HG03432 (cell line): ENCODE measurements around the gene ATN1.

Experiments used
- ATAC-seq: cut with Tn5 transposase; IDR thresholded peaks from one replicate; pipeline ENCODE4 v1.9.1; 2021; ENCODE audit warnings: mild to moderate bottlenecking, moderate library complexity; ENCODE audit not compliant: unreplicated experiment

The ATN1 gene

DNA sequence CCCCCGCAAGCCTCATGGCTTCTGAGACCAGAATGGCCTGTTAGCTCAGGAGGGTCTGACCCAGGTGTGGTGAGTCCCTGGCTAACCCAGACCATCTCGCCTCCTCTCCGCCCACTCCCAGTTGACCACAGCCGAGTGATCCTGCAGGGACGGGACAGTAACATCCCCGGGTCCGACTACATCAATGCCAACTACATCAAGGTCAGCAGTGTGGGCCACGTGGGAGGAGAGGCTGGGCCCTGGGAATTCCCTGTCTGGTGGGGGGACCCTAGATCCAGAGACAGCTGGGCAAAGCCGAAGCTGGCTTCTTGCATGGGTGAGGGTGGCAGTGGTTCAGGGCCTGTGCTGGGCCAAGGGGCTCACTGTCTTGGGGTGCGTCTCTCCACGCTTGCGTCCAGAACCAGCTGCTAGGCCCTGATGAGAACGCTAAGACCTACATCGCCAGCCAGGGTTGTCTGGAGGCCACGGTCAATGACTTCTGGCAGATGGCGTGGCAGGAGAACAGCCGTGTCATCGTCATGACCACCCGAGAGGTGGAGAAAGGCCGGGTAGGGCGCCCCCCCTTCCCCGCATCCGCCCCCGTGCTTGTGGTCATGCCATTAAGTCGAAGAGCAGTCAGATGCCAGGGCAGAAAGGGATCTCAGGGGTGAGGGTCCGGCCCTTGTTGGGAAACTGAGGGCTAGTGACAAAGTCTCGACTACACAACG is 28.4 kb downstream of the ATN1 start:
- ATAC-seq = no peak

DNA sequence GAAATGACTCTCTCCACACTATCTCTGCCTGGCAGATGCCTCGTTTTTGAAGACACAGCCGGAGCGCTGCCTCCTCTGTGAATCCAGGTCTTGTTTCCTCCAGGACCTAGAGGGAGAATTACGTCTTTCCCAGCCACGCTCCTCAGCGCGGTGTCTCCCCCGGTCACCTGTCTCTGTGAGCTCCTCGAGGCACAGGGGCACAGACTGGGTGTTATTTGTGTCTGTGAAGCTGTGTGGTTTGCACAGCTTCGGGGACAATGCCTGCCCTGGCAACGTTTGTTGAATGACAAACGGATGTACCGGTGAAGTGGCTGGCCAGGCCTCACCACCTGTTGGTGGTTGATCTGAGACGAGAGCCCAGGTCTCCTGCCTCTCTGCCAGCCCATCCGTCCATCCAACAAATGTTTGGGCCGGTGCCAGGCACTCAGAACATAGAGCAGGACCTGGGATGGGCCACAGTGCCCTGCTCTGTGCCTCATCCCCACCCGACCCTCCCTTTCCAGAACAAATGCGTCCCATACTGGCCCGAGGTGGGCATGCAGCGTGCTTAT is 29.5 kb downstream of the ATN1 start:
- ATAC-seq = no peak

DNA sequence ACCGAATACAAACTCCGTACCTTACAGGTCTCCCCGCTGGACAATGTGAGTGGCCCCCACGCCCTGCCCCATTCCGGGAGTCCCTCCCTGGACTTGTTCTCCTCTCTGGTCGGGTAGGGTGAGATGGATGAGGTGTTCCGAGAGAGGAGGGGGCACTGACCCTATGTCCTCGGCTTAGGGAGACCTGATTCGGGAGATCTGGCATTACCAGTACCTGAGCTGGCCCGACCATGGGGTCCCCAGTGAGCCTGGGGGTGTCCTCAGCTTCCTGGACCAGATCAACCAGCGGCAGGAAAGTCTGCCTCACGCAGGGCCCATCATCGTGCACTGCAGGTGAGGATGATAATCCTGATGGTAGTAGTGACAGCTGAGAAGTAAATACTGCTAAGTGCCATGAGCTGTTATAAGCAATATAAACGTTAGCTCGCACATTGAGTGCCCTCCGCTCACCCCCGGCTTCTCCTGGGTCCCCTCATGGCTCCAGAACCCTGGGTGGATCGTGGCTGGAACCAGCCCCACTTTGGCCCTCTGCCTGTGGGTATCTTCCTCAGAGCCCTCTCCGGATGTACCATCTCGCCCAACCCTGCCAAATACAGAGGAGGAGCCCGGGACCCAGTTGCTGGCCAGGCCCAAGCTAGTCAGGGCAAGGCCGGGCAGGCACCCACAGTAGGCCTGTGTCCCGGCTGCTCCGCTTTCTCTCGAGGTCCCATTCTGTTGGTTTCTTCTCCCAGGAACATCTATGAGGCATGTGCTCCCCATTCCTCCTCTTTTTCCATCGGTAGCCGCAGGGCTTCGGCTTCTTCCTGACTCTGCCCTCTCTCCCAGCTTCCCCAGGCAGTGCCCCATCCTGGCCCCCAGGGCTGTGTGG is 30.2 kb downstream of the ATN1 start:
- no peak for ATAC-seq

DNA sequence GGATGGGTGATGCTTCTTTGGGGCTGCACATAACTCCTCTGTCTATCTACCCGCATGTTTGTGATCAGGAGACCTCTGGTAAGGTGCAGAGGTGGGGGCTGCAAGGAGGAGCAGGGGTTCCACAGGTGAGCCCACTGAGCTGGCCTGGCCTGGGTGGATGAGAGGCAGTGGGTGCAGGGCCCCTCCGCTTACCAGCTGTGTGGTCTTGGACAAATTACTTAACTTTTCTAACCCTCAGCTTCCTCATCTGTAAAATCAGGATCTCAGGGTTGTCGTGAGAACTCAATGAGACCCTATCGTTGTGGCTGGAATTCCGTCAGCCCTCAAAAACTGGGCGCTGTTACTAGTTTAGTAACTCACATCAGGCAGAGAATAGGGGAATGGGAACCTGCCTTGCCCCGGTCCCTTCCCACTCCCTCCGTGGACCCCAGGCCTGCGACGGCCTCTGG is 30.9 kb downstream of the ATN1 start:
- no peak for ATAC-seq

DNA sequence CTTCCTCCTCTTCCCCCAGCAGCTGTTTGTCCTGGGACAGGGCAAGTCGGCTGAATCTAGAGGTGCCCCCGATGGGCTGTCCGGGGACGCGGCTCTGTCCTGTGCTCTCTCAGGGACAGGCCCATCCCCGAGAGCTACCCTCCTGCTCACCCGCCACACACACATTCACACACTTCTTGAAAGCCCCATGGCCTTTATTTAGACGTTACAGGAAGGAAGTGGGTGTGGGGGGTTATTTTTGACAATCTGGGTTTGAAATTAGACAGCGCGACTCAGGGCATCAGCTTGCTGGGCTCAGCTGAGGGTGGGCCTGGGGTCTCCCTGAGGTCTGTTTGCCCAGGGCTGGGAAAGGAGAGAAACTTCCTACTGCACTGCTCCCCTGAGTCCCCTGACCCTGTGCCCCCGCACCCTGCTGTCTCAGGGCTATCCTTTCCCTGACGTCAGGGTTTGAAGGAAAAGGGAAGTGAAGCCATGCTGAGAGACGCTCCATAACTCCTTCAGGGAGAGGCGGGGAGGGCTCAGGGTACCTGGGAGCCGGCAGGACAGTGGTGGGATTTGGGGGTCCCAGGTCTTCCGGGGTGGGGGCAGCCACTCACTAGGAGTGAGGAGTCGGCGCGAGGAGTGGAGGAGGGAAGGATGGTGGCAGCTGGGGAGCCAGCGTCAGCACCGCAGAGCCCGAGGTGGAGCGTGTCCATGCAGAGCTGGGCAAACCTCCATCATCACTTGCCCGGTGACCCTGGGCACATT is 31.5 kb downstream of the ATN1 start:
- peak; percentile 50 for ATAC-seq

DNA sequence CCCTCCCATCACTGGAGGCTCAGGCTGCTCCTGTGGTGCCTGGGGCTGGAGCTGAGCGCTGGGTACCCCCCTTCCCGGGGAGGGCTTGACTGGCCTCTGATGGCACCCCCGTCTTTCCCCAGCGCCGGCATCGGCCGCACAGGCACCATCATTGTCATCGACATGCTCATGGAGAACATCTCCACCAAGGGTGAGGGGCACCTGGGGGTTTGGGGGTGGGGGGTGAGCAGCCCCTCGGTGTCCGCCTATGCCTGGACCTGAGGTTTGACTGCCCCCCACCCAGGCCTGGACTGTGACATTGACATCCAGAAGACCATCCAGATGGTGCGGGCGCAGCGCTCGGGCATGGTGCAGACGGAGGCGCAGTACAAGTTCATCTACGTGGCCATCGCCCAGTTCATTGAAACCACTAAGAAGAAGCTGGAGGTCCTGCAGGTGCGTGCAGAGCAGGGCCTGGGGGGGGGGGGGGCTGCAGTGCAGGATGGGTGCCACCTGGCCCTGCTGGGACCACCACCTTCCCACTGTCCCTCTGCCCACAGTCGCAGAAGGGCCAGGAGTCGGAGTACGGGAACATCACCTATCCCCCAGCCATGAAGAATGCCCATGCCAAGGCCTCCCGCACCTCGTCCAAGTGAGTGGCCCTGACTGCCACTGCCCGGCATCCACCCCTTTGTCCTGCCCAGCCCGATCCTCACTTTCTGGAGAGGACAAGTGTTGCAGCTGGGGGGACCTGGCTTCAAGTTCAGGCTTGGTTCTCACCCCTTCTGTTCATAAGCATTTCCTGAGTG is 32.2 kb downstream of the ATN1 start:
- no peak for ATAC-seq

DNA sequence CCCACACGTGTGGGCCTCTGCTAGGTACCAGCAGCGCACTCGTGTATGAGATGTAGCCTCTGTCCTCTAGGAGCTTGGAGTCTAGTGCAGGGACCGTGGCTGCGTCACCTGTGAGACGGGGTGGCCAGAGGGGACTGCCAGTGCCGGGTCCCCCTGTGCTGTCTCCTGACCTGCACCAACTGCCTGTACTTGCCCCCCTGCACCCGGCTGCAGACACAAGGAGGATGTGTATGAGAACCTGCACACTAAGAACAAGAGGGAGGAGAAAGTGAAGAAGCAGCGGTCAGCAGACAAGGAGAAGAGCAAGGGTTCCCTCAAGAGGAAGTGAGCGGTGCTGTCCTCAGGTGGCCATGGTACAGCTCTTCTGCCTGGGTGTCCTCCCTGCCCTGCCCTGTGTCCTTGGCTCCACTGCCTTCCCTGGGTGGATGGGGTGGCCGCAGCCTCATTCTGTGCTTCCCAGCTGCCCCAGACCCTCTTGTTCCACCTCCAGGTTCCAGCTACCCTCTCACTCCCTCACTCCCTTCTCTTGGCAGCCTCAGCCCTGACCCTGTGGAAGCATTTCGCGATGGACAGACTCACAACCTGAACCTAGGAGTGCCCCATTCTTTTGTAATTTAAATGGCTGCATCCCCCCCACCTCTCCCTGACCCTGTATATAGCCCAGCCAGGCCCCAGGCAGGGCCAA is 33.0 kb downstream of the ATN1 start:
- no peak for ATAC-seq

DNA sequence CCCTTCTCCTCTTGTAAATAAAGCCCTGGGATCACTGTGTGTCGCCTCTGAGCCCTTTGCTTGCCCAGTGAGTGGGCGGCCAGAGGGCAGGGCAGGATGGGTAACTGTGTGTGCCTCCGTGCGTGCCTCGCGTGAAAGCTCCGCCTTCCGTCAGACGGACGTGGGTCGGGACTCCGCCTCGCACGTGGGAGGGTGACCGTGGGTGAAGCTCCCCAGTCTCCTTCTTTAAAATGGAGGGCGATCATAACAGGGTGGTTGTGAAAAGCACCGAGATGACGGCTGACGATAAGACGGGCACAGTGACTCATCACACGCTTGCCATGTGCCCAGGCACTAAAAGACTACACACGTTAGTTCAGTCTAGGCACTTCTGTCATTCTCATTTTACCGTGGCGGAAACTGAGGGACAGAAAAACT is 33.5 kb downstream of the ATN1 start:
- ATAC-seq = peak; percentile 22

DNA sequence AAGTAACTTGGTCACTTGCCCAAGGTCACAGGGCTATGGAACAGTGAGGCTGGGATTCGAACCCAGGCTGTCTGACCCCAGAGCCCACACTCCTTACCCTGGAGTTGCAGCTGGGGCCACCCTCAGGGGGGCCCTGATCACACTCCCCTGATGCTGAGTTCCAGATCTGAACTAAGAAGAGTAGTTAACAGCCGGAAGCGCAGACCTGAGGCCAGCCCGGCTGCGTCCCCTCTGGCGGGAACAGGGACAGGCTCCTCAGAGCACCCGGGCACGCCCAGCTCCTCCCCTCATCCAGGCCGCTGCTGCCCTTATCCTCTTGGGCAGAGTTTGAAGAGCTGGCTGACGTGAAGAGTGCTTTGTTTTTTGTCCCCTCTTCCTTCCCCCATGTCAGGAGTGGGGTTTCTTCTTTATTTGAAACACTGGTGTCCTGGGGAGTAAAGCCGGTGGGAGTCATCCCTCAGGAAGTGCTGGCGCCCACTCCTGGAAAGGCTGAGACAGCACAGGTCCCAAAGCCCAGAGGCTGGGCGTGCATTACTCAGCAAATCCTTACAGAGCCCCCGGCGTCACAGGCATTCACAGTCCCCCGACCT is 34.0 kb downstream of the ATN1 start:
- no peak for ATAC-seq

DNA sequence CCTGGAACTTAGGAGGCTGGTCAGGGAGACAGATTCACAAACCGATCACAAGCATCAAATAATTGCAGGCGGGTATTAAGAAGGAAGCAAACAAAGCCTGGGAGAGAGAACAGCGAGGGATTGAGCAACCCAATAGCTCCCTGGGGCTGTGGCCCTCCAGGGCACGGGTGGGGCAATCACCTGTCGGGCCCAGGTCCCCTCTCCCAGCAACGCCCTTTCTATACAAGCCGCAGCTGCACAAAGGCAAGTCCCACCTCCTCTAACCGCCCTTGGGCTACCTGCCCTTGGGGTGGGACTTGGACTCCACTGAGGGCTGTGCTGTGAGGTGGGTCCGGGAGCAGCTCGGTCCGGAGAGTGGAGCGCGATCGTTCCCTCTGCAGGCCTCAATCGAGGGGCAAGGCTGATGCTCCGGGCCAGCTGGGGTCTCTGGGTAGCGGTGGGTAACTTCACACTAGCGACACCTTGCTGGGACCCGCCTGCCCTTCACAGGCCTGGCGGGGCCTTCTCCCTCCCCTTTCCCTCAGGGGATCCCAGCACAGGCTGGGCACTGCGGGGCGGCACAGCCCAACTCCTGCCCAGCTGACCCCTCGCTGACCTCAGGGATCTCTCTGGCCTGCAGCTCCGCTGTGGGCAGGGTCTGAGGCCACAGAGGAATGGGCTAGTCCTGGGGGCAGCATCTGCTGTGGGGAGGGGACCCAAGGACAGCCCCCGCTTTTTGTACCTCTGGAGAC is 34.7 kb downstream of the ATN1 start:
- no peak for ATAC-seq

DNA sequence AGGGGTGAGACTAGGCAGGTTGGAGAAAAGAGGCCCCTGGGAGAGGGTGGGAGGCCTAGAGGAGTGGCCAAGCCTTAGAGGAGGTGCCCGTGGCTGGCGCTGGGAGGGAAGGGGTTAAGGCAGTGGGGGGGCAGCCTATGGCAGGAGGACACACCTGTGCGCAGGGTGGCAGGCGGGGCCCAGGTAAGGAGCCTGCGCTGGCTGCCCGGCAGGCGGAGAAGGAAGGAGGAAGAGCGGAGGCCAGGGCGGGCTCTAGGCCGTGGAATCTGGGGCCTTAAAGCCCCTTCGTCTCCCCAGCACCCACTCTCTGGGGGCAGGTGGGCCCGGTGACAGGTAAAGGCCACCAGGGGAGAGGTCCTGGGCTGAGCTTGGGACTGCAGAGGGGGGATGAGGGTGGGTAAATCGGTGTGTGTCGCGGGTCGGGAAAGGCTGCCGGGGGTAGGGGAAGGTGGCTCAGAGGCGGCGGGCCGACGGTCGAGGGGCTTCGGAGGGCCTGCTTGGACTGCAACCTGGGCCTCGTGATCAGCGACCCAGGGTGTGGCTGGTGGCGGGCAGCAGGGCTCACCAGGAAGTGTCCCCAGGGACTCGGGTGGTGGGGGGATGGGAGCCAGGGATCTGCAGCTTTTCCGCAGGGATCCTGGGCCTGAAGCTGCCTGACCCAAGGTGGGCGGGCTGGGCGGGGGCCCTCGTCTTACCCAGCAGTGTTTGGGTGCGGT is 35.4 kb downstream of the ATN1 start:
- ATAC-seq = no peak

DNA sequence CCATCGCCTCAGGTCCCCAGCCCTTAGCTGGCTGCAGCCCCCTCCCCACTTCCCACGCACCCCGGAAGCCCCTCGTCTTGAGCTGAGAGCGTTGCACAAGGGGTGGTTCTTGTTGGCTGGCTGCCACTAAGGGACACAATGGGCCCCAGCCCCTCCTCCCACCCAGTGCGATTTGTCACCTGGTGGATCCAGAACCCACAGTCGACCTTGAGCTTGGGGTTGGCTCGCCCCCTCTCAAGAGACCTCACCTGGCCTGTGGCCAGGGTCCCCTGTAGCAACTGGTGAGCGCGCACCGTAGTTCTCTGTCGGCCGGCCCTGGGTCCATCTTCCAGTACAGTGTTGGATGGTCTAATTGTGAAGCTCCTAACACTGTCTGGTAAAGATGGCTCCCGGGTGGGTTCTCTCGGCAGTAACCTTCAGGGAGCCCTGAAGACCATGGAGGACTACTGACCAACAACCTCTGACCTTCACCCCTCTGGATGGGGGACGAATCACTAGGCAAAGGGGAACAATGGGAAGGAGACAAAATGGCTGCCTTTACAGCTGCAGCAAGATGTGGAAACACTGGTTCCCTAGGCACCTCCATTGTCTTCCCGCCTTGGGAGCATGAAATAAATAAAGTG is 36.1 kb downstream of the ATN1 start:
- no peak for ATAC-seq

DNA sequence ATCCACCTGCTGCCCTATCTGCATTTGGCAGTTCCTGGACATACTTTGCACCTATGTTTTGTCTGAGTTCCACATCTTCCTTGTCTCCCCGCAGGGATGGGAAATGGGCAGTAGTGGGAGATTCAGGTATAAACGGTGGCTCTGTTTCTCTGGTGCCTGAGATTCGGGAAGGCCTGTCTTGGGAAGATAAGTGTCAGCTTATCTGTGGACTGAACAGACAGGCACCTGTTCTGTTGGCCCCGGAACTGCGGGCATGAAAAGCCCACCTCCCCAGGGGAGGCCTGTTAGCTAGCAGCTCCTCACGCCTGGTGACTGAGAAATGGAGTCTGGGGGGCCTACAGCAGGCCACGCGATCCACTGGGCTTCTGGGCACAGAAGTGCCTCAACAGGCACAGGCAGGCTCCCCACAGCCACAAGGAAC is 36.9 kb downstream of the ATN1 start:
- ATAC-seq = no peak

DNA sequence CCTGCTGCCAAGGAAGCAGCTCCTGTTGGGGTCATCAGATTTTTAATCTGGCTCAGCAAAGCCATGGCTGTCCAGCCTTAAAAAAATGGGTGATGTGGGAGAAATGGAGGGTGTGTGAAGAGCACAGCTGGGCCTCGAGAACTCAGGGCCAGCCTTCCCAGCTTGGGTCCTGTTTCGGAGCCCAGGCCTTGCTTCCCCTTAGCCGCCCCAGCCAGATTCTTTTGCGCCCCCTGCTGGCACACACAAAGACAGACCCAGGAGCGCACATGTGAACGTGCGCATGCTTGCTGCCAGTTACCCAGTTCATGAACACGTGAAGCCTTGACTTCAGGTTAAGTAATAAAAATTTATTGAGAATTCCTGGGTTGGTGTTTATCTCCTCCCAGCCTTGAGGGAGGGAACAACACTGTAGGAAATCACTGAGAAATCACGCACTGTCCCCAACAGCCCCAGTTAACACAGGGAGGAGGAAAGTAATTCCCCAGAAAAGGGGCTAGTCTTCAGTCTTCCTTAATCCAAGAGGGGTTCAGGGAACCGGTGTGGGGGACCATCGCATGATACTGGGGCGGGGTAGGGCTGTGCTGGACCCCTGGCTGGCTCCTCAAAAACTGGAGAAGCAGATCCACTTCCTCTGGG is 37.4 kb downstream of the ATN1 start:
- peak; percentile 37 for ATAC-seq

DNA sequence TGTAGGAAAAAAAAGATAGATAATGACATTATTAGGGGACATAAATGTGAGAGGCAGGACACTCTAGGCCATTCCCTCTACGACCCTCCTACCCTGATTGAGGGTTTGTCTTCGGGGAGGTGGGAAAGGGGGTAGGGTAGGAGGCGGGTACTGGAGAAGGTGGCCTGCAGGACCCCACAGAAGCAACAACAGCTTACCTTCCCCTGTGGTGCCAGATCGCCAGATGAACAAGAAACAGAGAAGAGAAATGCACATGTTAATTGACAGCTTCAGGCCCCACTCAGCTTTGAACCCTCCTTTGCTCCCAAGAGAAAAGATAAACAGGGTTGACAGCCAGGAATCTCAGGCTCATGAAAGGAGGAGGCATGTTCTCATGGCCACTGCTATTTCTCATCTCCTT is 38.0 kb downstream of the ATN1 start:
- no peak for ATAC-seq

DNA sequence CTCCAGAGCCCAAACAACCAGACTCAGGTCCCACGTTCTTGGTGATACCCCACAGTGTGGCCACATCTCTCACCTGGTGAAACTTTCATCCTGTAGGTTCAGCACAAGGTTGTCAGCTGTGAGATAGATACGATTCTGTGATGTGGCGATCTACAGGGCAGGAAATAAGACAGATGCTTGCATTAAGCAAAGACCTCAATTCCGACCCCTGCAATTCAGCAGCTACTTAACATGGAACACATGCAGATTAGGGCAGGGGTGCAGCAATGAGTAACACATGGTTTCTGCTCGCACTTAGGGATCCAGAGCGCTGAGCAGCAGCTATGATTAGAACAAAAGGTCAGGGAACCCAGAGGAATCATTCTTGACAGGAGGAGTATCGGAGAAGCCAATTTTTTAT is 38.6 kb downstream of the ATN1 start:
- no peak for ATAC-seq

DNA sequence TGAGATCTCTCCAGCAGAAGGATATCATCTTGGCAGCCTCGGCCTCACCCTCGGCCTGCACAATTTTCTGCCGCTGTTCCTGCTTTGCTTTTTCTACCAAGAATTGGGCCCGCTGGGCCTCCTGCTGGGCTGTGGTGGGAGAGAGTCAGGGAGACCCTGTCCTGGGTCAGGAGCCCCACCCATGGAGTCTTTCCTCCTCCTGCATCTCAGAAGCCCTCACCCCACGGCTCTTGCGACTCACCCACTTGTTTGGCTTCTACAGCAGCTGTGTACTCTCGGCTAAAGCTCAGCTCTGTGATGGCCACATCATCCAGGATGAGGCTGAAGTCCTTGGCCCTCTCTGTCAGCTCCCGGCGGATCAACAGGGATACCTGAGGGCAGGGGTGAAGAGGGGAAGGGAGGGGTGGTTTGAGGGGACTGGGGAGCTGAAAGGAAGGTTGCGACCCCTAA is 39.9 kb downstream of the ATN1 start:
- no peak for ATAC-seq
